H9 (cell line): ENCODE data around the gene ALDH1A1. TPM values are rescaled to one million over a fixed set of nuclear protein-coding genes. Genes with fewer than 3 reads are reported as not detected.

Experiments
- DNase-seq: peaks from one replicate; pipeline ENCODE4 v3.0.0-alpha.2; 2017
- H2AFZ ChIP-seq: one replicate; pipeline ENCODE4 v1.6.1; 2013; ENCODE audit warnings: mild to moderate bottlenecking, low read length, control low read depth, moderate library complexity
- H2AK5ac ChIP-seq: 2 replicates; pipeline ENCODE4 v1.6.1; 2013; ENCODE audit warnings: low read length, control low read depth, mixed read lengths; ENCODE audit not compliant: insufficient read length
- H2BK120ac ChIP-seq: one replicate; pipeline ENCODE4 v1.6.1; 2013; ENCODE audit warnings: low read depth, mild to moderate bottlenecking, low read length, control low read depth, inconsistent platforms; ENCODE audit not compliant: poor library complexity, severe bottlenecking
- H2BK12ac ChIP-seq: 2 replicates; pipeline ENCODE4 v1.6.1; 2013; ENCODE audit warnings: low read length, control low read depth, mixed read lengths, low read depth; ENCODE audit not compliant: insufficient read length
- H2BK15ac ChIP-seq: 2 replicates; pipeline ENCODE4 v1.6.1; 2013; ENCODE audit warnings: low read depth, low read length, control low read depth
- H2BK20ac ChIP-seq: one replicate; pipeline ENCODE4 v1.6.1; 2013; ENCODE audit warnings: low read depth, mild to moderate bottlenecking, low read length, control low read depth, inconsistent platforms; ENCODE audit not compliant: poor library complexity, severe bottlenecking
- H2BK5ac ChIP-seq: 2 replicates; pipeline ENCODE4 v1.6.1; 2013; ENCODE audit warnings: low read length, control low read depth, mixed read lengths; ENCODE audit not compliant: insufficient read length
- H3K14ac ChIP-seq: 2 replicates; pipeline ENCODE4 v1.6.1; 2013; ENCODE audit warnings: low read length, control low read depth; ENCODE audit not compliant: insufficient read depth
- H3K18ac ChIP-seq: 2 replicates; pipeline ENCODE4 v1.6.1; 2013; ENCODE audit warnings: low read depth, mild to moderate bottlenecking, mixed read lengths, low read length, control low read depth; ENCODE audit not compliant: insufficient read length
- H3K23ac ChIP-seq: 2 replicates; pipeline ENCODE4 v1.6.1; 2013; ENCODE audit warnings: low read length, control low read depth, mixed read lengths, low read depth; ENCODE audit not compliant: insufficient read length
- H3K23me2 ChIP-seq: 2 replicates; pipeline ENCODE4 v1.6.1; 2013; ENCODE audit warnings: low read depth, mild to moderate bottlenecking, mixed read lengths, low read length, control low read depth; ENCODE audit not compliant: insufficient read length, poor library complexity, severe bottlenecking
- H3K27ac ChIP-seq: 2 replicates; pipeline ENCODE4 v1.5.1; 2013; ENCODE audit warnings: low read length, control low read depth, mixed read lengths, low read depth; ENCODE audit not compliant: insufficient read length
- H3K27me3 ChIP-seq: 2 replicates; pipeline ENCODE4 v1.6.1; 2013; ENCODE audit warnings: low read length, control low read depth, inconsistent platforms; ENCODE audit not compliant: insufficient read depth
- H3K4ac ChIP-seq: 2 replicates; pipeline ENCODE4 v1.6.1; 2013; ENCODE audit warnings: low read depth, mild to moderate bottlenecking, control low read depth, inconsistent platforms, low read length, moderate library complexity
- H3K4me1 ChIP-seq: 2 replicates; pipeline ENCODE4 v1.6.1; 2013; ENCODE audit warnings: low read length, control low read depth, inconsistent platforms; ENCODE audit not compliant: insufficient read depth
- H3K4me2 ChIP-seq: 2 replicates; pipeline ENCODE4 v1.6.1; 2013; ENCODE audit warnings: low read length, control low read depth, mixed read lengths; ENCODE audit not compliant: insufficient read length, insufficient read depth
- H3K56ac ChIP-seq: 2 replicates; pipeline ENCODE4 v1.6.1; 2013; ENCODE audit warnings: low read depth, mild to moderate bottlenecking, mixed read lengths, low read length, control low read depth; ENCODE audit not compliant: insufficient read length
- H3K79me1 ChIP-seq: 2 replicates; pipeline ENCODE4 v1.6.1; 2013; ENCODE audit warnings: low read depth, mild to moderate bottlenecking, moderate library complexity, low read length, control low read depth, inconsistent platforms; ENCODE audit not compliant: insufficient read depth, poor library complexity, severe bottlenecking
- H3K79me2 ChIP-seq: 2 replicates; pipeline ENCODE4 v1.6.1; 2013; ENCODE audit warnings: low read length, control low read depth, inconsistent platforms; ENCODE audit not compliant: insufficient read depth
- H3K9ac ChIP-seq: 2 replicates; pipeline ENCODE4 v1.6.1; 2013; ENCODE audit warnings: low read length, control low read depth, mixed read lengths; ENCODE audit not compliant: insufficient read length; ENCODE audit errors: extremely low read depth
- H3K9me3 ChIP-seq: one replicate; pipeline ENCODE4 v1.6.1; 2013; ENCODE audit warnings: low read depth, low read length, inconsistent platforms; ENCODE audit not compliant: control insufficient read depth
- H3T11ph ChIP-seq: one replicate; pipeline ENCODE4 v1.6.1; 2013; ENCODE audit warnings: mild to moderate bottlenecking, low read length, control low read depth, inconsistent platforms
- H4K20me1 ChIP-seq: one replicate; pipeline ENCODE4 v1.6.1; 2013; ENCODE audit not compliant: control insufficient read depth, insufficient read length, insufficient read depth
- H4K5ac ChIP-seq: 2 replicates; pipeline ENCODE4 v1.6.1; 2013; ENCODE audit warnings: low read depth, mild to moderate bottlenecking, mixed read lengths, low read length, control low read depth; ENCODE audit not compliant: insufficient read length
- H4K8ac ChIP-seq: replicated peaks from 2 replicates; pipeline ENCODE4 v1.6.1; 2013; ENCODE audit warnings: low read length, control low read depth, mixed read lengths, low read depth; ENCODE audit not compliant: insufficient read length
- H4K91ac ChIP-seq: 2 replicates; pipeline ENCODE4 v1.6.1; 2013; ENCODE audit warnings: low read depth, mild to moderate bottlenecking, moderate library complexity, mixed read lengths, low read length, control low read depth; ENCODE audit not compliant: insufficient read length
- H3K27ac Mint-ChIP-seq, 3 experiments: 2 replicates in 2 of 3; 3 replicates in 1 of 3; pipeline ENCODE4 v1.8.0; 2020 to 2021; ENCODE audit warnings: mixed read lengths in 3 of 3, mild to moderate bottlenecking in 1 of 3, moderate library complexity in 1 of 3
- H3K27me3 Mint-ChIP-seq: 2 replicates; pipeline ENCODE4 v1.8.0; 2021; ENCODE audit warnings: low read depth, mild to moderate bottlenecking, moderate library complexity, mixed read lengths
- H3K36me3 Mint-ChIP-seq, 3 experiments: 2 replicates in 2 of 3; 3 replicates in 1 of 3; pipeline ENCODE4 v1.8.0; 2020 to 2021; ENCODE audit warnings: low read depth in 3 of 3, mixed read lengths in 3 of 3; ENCODE audit not compliant: insufficient read depth in 1 of 3
- H3K4me1 Mint-ChIP-seq, 2 experiments: 2 replicates each; pipeline ENCODE4 v1.8.0; 2020; ENCODE audit warnings: mixed read lengths in 2 of 2
- H3K4me3 Mint-ChIP-seq, 2 experiments: 2 replicates in 1 of 2; 3 replicates in 1 of 2; pipeline ENCODE4 v1.8.0; 2020 to 2021; ENCODE audit warnings: mild to moderate bottlenecking in 2 of 2, mixed read lengths in 2 of 2, moderate library complexity in 1 of 2
- H3K9me3 Mint-ChIP-seq, 2 experiments: 2 replicates in 1 of 2; 3 replicates in 1 of 2; pipeline ENCODE4 v1.8.0; 2020; ENCODE audit warnings: mild to moderate bottlenecking in 2 of 2, mixed read lengths in 2 of 2, moderate library complexity in 1 of 2
- WGBS: extraction: QIAGEN DNeasy Blood & Tissue Kit; methylation state at CpG from one replicate; pipeline ENCODE4 v1.1.7; 2013; ENCODE audit warnings: missing lambda C conversion rate, low lambda C conversion rate, mixed read lengths; ENCODE audit not compliant: insufficient read length; ENCODE audit errors: extremely low coverage; 5-methylcytosine and 5-hydroxymethylcytosine counted together
- total RNA-seq: library from RNA; stranded (reverse); gene quantifications from 2 replicates; pipeline ENCODE4 v1.2.1, GENCODE V29; 2021
- TF ChIP-seq, protein P1 (sequence below): fragments of 200-600 bp; sonication (generic); conservative IDR thresholded peaks from 3 replicates; pipeline ENCODE4 v1.8.0; 2021; ENCODE audit warnings: antibody characterized with exemption, mild to moderate bottlenecking

ALDH1A1 gene
- total RNA-seq, 1 experiment from 2014 or later: 1.1 TPM

DNA sequence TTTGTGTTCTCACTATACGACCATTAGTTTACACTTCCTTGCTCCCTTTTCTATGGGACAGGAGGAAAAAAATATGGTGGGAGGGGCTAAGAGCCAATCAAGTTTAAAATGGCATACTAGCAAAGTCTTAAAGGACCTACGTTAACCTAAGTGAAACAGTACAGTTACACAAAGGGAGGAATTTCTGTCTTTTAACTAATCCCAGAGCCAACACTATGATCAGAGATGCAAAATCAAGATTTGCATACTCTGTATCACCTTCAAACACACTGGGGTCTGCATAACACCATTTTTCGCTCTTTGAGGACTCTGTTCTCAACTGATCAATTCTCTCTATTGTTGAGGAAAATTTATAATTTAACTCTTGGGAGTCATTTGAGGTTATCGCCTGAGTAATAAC is 49.8 kb downstream of the ALDH1A1 start:
- no peak overlapping the region for H4K91ac ChIP-seq
- Mint-ChIP-seq H3K9me3 (no peaks in the 10 kb centered on the region), H3K27me3 (no peaks in the 10 kb centered on the region), H3K4me3 (no peak overlapping the region), H3K4me1 (peaks cover 9 to 10% of the 10 kb centered on the region in 2 experiments), H3K27ac (no peak overlapping the region), H3K36me3 (no peaks in the 10 kb centered on the region)
- WGBS: no CpG with 5 or more reads among the region's 4 CpGs
- no peak overlapping the region for H3K4ac ChIP-seq
- no peak overlapping the region for H3K27ac ChIP-seq
- no peak overlapping the region for H2AFZ ChIP-seq
- no peak overlapping the region for H4K8ac ChIP-seq
- H3K23me2 ChIP-seq: no peaks in the 10 kb centered on the region
- no peak overlapping the region for H3K56ac ChIP-seq
- H3K79me1 ChIP-seq: no peaks in the 10 kb centered on the region
- H3K27me3 ChIP-seq: no peaks in the 10 kb centered on the region
- H4K5ac ChIP-seq: no peak overlapping the region
- no peak overlapping the region for H3K14ac ChIP-seq
- H2BK120ac ChIP-seq: no peak overlapping the region
- no peak overlapping the region for H3K18ac ChIP-seq
- no peaks in the 10 kb centered on the region for H4K20me1 ChIP-seq
- TF ChIP-seq, protein P1, sequence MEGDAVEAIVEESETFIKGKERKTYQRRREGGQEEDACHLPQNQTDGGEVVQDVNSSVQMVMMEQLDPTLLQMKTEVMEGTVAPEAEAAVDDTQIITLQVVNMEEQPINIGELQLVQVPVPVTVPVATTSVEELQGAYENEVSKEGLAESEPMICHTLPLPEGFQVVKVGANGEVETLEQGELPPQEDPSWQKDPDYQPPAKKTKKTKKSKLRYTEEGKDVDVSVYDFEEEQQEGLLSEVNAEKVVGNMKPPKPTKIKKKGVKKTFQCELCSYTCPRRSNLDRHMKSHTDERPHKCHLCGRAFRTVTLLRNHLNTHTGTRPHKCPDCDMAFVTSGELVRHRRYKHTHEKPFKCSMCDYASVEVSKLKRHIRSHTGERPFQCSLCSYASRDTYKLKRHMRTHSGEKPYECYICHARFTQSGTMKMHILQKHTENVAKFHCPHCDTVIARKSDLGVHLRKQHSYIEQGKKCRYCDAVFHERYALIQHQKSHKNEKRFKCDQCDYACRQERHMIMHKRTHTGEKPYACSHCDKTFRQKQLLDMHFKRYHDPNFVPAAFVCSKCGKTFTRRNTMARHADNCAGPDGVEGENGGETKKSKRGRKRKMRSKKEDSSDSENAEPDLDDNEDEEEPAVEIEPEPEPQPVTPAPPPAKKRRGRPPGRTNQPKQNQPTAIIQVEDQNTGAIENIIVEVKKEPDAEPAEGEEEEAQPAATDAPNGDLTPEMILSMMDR: no peak
- H2BK12ac ChIP-seq: no peak overlapping the region
- H3K79me2 ChIP-seq: no peaks in the 10 kb centered on the region
- H2BK15ac ChIP-seq: no peak overlapping the region
- H3K9ac ChIP-seq: no peak overlapping the region
- H2AK5ac ChIP-seq: no peak overlapping the region
- no peak overlapping the region for H2BK20ac ChIP-seq
- no peak for DNase-seq
- H3K9me3 ChIP-seq: no peaks in the 10 kb centered on the region
- H3K4me1 ChIP-seq: no peaks in the 10 kb centered on the region
- no peak overlapping the region for H3K23ac ChIP-seq
- H3K4me2 ChIP-seq: no peak overlapping the region
- H2BK5ac ChIP-seq: no peak overlapping the region
- no peak overlapping the region for H3T11ph ChIP-seq
